H1 (cell line): ENCODE measurements around the gene SF3B1. TPM values are rescaled to one million over a fixed set of nuclear protein-coding genes. Genes with fewer than 3 reads are reported as not detected.

Source experiments
- CBX8 ChIP-seq: fragments of 300-800, 300-1000 bp; sonication (generic); IDR thresholded peaks from 2 replicates; pipeline ENCODE4 v1.7.1; 2016; ENCODE audit warnings: low read depth, low read length, borderline replicate concordance
- KDM4A ChIP-seq: IDR thresholded peaks from one replicate; pipeline ENCODE4 v1.7.1; 2012; ENCODE audit warnings: low read depth, mild to moderate bottlenecking, moderate library complexity, low read length, inconsistent platforms; ENCODE audit not compliant: severe bottlenecking
- polyA plus RNA-seq, 7 experiments: library from polyadenylated mRNA; depleted of rRNA in 3 of 7; stranded (reverse) in 5 of 7; unstranded in 2 of 7; fragments of >200 nt in 5 of 7; fragments of 200-250 nt in 2 of 7; gene quantifications; 1 replicate in 5 of 7; 2 replicates in 1 of 7; 4 replicates in 1 of 7; pipeline versions ENCODE4 v1.2.1 to v1.2.3, GENCODE V29; 2011 to 2013; ENCODE audit warnings: missing spikeins in 2 of 7, mixed read lengths in 2 of 7
- total RNA-seq: library from RNA; stranded (reverse); fragmentation: NEBNext Ultra II Directional; extraction: Animal tissue kit (Norgen Biotek cat#: 25700); gene quantifications from 2 replicates; pipeline ENCODE4 v1.2.1, GENCODE V29; 2021

Gene SF3B1
- total and polyA plus RNA-seq, 2 of the 8 experiments (the other 6 are each of a cell fraction or from before 2014, with no cell fraction given), result 320 to 403 TPM

DNA sequence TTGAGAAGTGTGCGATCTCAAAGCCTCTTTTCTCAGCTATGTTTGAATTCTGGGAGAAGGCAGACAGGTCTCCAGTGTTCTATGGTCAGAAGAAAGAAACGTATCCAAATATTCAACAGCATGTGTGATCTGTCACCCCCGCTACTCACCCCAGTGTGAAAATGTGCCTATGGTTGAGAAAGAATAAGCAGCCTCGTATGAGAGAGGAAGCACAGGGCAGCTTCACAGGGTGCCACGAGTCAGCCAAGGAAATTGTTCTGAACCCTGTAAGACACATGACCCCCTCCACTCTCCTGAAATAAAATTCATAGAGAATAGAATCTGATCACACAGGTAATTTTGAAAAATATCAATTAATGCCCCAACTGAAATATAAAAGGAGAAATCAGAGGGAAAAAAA is 8.0 kb upstream of the SF3B1 start (continued):
- TF ChIP-seq CBX8 (no peak), KDM4A (no peak)
- TF ChIP-seq, all 59 proteins: peak for 0
